Measurements from ENCODE around the gene SART3.

GRCh38 chr12:108589840-108590229 is 28.9 kb upstream of the SART3 start:
- TF ChIP-seq POLR2A (IDR thresholded peaks at IDR 0.05; ENCODE audit: low read depth, low read length) (no peak), POLR2AphosphoS5 (IDR thresholded peaks at IDR 0.05; ENCODE audit: low read depth, low read length) (no peak), TAF1 (IDR thresholded peaks at IDR 0.05; ENCODE audit: borderline replicate concordance, low read depth, low read length) (no peak)

All from GM12892 (cell line).